NK-92 (cell line): Measurements from ENCODE around the gene PPFIBP2.

Experiments used
- DNase-seq: peaks from one replicate; lab custom pipeline; 2025; ENCODE audit not compliant: unreplicated experiment; lab: John Stamatoyannopoulos, UW

The PPFIBP2 gene

DNA sequence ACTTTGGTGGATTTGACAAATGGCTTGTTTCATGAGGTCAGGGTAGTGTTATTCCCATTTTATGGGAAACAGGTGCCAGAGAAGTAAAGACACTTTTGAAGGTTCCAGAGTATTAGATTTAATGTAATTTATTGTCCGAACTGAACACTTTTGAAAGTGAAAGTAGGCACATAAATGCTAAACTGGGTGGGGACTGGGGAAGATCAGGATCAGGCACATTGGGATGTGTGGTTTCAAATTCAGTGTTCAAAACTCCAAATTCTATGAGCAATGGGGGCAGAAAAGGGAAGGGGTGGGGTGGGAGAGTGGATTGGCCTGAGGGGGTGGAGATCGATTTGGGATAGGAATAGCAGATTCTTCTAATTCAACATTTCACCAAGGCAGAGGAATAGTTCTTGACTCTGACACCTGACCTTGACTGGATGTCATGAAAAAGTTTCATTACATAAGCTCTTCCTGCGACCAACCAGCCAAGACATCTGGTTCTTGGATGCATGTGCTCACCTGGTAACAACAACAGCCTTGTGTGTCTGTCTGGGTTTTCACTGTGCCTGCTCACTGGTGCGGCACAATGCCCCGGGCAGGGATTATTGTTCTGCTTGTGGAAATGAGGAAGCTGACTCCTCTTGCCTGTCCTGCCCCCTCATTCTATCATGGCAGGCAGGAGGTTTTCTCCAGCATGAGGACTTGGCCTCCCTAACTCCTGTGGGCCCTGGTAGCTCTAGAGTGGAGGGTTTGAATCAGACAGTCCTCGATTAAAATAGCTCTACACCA lies 10.8 kb downstream of the PPFIBP2 start:
- no peak for DNase-seq

DNA sequence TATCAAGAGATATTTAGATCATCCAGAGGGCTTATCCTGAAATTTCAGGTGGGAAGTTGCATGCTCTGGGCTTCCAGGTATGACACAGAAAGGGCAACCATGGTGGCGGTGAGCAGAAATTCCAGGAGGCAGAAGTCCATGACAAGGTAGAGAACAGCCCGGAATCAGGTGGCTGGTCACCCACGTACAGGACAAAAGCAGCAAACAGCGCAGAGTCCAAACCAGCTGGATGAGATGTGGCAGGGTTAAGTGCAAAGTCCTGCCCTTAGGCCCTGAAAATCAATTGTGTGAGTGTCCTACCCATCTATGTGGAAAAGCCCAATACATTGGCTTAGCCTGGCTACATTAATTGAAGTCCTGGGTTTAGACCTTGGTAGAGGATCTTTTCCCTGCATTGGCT lies 11.6 kb downstream of the PPFIBP2 start:
- no peak for DNase-seq

DNA sequence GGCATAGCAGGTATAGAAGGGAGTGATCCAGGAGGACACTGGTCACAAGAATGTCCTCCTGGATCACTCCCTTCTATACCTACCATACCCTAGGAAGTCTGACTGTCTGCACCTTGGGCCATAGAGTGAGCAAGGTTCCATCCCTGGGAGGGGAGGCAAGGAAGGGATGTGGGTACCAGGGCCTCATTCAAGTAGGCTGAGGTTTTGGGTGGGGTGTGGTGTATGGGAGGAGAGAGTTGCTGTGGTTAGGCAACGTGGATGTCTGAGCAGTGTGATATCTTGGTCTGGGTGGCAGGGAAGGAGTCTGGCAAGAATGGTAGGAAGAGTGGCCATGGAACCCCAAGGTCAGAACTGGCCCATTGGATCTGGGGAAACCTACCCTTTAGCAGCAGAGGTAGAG lies 13.2 kb downstream of the PPFIBP2 start:
- no peak for DNase-seq

DNA sequence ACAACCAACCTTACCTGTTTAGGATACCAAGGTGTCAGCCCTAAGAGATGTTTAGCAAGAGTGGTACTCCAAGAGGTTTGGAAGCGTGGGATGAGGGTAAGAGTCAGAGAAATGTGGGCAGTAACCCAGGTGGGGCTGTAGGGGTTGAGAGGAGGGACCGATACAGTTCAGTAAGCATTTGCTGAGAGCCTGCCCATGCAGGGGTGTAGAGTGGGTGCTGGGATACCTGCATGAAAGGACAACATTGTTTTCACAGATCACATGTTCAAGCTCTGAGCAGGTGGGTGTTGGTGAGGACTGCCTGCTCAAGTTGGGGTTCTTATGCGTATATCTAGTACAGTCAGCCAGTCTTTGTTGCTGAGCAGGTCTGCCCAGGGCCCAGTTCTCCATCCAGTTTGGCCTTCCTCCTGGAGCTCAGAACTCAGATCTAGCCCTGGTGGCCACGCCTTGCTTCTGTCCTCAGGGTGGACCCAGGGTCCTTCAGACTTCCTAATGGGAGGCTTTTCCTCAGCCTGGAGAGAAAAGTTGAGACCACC lies 14.8 kb downstream of the PPFIBP2 start:
- no peak for DNase-seq

DNA sequence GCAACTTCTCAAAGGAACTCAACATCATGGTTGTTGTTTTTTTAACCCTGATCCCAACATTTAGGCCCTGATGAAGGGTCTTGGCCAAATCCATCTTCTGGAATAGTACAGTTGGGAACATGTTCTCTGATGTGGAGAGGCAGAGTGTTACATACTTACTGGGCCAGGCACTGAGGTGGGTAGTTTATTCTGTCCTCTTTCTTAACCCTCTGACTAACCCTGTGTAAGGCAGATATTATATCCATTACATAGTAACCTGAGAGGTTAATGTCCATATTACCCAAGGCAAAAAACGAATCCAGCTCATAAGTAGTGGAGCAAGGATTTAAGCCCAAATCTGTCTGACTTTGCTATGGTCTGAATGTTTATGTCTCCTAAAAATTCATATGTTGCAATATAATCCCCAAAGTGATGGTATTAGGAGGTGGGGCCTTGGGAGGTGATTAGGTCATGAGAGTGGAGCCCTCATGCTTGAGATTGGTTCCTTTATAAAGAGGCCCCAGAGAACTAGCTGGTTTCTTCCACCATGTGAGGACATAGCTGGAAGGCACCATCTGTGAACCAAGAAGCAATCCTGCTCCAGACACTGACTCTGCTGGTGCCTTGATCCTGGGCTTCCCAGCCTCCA lies 16.3 kb downstream of the PPFIBP2 start:
- DNase-seq, result no peak

DNA sequence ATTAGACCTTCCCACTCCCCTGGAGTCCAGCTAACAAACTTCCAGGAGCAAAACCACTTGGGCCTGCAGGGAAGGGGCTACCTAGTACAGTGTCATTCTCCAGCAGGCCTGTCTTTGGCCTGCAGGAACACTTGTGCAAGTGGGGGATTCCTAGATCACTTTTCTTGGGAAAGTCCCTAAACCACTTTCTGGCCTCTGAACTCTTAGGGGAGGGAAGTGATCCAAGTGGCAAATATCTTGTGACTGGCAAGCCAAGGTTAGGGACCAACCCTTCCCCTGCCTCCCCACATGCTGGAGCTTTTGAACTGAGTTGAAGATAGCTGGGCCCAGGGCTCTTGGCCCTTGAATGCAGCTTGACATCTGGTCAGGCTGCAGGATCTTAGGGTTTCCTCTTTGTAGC lies 17.2 kb downstream of the PPFIBP2 start:
- DNase-seq, result no peak

DNA sequence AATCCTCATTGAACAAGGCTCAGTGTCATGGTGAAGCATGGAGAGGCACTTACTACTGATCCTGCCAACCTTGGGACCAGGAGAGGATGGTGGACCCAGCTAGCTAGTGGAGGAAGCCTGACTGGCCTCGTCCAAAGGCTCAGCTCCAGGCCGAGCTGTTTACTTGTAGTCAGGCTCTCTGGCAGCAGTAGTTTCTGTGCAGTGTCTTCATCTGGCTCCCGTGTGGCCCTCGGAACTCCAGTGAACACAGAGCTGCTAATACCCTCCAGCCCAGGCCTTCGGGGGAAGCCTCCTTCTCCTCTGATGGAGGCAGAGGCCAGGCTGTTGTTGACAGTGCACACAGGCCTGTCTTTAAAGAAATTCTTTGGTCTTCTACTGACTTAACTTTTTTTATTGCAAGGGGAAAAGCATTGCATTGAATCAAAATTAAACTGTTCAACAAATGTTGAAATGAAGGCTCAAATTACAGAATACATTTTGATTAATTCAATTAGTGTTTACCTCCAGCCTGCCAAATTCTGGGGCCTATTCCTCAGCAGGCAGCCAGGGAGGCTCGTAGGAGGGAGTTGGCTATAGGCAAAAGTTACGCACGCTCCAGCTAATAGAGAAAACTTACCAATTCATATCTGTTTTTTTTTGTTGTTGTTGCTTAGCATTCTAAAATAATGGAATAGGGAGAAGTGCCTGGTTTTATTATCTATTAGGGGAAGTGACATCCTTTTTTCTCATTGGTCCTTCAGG lies 18.8 kb downstream of the PPFIBP2 start:
- no peak for DNase-seq

DNA sequence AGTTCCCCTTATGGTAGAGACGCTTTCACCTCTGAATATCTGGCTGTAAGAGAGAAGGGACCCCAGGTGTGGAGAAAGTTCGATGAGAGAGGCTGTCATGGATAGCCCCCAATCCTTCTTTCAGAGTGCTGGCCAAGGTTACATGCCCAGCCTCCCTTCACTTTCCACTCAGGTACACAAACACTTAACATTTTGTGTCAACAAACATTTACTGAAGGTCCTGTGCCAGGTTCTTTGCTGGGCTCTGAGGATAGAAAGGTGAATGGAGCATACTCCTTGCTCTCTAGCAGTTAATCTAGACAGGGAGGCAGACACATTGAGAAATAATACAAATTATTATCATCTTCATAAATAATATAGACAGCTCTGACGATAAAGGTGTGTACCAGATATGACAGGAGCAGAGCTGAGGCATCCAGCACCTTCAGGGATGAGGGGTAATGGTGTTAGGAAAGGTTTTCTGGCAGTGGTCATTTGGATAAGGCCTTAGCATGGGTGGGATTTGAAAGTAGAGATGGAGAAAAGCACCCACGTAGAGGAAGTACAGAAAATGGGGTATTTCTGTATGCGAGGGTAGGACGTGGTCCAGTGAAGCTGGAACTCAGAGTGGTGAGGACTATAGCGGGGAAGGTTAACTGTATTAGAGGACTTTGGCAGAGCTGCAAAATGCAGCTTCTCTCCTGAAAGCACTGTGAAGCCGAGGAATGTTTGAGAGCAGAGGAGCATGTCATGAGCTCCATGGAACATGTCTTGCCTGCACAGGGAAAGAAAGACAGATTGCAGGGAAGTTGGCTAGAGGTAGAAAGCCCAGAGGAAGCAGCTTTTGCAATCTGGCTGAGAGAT lies 19.6 kb downstream of the PPFIBP2 start:
- no peak for DNase-seq

DNA sequence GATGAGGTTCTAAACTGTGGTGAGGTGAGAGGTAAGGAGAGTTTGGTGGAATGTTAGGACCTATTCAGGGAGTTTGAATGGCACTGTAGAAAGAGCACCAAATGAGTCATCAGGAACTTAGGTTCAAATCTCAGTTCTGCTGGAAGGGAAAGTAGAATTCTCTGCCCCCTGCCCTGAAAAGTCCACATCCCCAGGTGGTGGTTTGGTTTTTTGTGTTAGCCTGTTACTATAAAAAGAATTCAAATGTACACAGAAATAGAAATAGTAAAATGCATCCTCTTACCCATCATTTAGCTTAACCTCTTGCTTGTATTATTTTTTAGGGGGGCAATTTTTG lies 20.2 kb downstream of the PPFIBP2 start:
- DNase-seq, result no peak

DNA sequence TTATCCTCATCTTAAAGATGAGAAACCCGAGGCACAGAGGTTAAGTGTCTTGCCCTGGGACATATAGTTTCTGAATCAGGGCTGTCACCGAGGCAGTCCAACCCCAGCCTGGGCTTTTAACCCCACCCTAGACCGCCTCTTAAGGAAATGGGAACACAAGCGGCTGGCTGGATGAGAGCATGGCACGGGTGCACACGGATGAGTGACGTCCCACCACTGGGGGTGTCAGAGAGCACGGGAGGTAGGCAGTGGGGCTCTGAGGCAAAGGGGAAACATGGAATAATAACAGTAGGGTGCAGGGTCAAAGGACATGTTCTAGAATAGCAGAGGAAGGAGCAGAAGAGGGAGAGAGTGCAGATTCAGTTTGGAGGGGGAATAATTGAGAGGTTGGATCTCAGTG lies 22.3 kb downstream of the PPFIBP2 start:
- DNase-seq, result no peak

DNA sequence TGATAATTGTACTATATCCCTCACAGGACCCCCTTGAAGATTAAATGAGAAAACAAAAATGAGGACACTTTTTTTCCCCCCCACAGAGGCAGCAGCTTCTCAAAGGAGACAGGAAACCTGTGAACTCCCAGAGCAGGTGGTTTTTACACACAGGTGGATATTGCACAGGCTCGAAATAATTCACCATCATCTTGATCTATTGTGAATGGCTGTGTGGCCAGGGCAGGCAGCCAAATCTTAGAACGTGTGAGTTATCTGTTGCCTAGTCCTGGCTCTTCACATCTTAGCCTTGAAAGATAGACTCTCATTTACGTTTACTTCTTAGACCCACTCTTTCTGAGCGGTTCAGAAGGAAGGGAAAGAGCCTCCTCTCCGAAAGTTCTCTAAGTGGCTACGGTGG lies 23.5 kb downstream of the PPFIBP2 start:
- no peak for DNase-seq

DNA sequence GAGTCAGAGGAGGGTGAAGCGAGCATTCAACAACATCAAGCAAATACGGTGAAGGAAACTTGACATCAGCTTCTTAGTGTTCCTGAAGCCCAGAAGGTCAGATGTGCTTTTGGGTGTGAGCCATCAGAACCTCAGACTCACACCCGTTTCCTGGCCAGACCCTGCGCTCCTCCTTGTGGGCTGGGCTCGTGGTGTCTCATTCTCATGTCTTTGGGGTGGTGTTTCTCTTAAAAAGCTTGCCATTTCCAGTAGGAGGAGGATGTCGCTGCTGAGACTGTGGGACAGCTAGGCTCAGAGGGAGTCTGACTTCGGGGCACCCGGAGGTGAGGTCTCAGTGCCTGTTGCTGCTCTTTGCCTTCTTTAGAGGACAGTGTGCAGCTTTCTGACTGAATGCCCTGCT lies 24.2 kb downstream of the PPFIBP2 start:
- no peak for DNase-seq

DNA sequence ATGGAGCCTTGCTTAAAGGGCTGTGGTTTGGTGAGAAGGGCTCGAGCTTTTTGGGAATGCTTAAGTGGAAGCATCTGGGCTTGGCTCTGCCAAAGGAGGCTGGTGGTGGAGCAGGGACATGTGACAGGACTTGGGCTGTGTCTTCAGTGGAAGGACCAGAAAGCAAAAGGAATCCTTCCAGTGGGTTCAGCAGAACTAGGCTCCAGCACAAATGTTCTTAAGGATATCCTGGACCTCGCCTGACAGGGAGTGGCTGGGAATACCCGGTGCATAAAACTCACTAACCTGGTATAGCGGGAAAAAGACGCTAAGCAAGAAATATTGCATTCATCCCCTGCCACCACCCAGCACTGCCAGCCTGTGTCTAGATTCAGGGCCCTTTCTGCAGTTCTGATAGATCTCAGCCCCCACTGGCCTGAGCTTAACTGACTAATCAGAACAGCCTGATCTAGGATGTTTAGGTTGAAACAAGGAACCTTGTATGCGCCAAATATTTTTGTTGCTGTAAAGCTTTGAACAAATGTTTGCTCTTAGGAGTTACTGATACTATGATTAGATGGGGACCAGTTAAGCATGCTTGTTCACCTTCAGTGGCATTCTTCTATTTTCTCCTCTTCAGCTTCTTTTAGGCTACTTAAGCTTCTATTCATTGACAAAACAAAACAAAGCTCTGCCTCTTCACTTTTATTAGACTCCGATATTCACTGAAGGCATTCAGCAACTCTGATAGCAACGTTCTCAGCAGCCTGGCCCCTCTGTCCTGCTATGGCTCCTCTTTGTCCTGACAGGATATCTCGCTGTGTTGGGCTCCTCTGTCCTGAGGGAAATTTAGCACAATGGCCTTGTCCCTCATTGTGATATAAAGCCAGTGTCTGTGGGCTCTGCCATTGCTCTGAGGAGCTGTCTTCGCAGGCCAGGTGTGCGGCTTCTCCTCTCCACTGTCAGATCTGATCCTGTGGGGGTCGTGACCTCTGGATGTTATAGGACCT lies 25.0 kb downstream of the PPFIBP2 start:
- DNase-seq, result no peak

DNA sequence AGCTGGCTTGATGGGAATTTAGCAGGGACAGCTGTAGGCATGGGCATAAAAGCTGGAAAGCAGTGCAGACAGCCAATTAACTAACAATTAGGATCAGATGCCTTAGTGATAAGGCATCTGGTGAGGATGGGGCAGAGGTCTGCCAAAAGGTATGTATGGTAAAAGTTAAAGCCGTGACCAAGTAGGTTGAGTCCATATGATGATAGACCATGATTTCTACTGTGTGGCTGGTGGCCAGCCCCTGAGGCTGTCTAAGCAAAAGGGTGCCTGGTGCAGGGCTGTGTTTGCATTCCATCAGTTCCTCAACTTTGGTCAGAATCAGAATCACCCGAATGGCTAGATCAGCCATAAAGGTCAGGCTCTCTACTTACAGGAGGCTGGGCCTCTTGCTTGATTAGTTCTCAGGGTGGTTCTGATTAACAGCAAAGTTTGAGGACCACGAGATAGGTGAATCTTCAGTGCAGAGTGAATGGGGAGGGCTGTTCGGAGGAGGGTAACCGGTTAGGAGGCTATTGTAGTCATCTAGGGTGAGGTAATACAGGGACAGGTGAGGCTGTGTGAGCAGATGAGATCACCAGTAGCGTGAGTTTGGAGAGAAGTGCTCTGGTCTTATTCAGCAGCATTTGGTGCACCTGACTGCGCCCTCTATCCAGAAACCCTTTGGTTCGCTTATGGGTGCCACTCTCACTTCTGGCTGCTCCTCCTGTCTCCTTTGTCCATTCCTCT lies 27.2 kb downstream of the PPFIBP2 start:
- no peak for DNase-seq

DNA sequence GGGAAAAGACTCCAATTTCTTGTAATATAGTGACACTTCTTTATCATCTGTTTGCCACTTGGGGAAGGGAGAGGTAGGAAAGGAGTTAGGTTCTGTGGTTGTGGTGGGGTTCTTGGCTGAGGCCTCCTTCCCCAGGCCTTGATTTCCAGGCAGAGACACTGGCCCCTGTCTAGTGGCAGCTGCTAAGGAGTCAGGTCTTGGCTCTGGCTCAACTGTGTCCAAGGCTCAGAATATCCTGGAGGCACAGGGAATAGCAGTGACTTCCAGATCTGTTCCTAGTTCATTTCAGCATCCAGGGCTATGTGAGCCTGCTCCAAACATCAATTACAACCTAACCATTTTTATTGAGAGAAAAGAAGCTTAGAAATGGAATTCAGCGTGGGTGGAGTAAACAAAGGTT lies 29.5 kb downstream of the PPFIBP2 start:
- DNase-seq, result no peak

DNA sequence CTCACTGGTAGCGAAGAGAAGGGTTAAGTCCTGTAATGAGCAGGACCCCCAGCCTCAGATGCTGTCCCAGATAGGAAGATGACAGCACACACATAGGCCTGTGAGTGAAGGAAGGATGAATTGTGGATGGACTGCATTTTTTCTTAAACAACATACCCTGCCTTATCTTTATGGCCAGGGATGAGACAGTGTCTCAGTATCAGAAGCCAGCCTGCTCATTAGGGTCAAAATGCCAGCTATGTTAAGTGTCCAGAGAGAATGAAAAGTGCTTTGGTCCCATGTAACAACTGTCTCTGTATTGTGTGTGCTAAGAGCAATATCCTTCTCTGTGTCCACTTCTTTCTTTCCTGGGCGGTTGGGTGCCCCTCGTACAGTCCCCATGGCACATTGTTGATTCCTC lies 30.2 kb downstream of the PPFIBP2 start:
- DNase-seq, result no peak

DNA sequence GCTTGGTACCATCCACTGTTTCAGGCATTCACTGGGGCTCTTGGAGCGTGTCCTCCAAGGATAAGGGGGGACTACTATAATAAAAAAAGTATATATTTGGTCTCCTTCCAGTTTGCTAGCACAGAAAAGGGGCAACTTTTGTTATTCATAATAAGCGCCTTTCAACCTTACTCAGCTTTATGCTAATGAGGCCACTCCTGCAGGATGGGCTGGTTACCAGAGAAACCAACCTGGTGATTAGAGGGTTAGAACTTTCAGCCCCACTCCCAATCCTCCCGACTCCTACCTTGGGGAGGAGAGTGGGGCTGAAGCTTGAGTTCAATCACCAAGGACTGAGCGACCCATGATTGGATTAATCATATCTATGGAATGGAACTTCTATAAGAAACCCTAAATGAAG lies 31.8 kb downstream of the PPFIBP2 start:
- no peak for DNase-seq

DNA sequence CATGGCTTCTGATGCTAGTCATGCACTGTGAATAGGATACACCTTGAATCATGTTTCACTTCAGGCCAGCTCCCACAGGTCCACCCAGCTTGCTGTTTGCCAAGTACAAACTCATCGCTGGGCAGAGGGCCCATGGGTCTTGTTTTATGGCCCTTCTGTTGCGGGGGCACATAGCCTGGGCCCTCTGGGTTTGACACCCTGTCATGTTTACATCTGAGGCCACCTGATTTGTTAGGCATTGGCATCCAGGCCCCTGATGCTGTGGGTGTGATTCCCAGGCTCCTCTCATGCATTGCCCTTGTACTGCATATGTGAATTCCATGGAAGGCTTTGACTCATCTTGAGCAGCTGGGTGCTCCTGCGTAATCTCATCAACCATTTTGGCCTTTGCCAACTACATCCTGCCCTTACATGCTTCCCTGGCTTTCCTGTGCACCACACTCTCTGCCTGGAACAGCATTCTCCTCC lies 32.6 kb downstream of the PPFIBP2 start:
- DNase-seq, result no peak

DNA sequence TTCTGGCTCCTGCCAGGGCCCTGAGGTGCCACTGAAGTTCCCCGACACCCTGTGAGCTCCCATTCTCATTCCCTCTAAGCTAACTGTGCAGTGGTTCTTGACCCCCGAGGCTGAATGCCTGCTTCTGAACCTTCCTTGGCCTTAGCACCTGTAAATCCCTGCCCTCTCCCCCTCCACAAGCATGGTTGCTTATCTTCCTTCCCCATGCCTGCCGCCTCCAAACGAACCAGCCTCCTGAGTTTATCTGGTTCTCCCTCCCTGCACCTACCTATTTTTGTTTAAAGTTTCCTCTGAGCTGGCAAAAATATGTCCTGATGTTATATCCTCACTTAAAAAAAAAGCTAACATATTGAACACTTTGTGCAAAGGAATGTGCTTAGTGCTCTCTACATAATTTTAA lies 33.9 kb downstream of the PPFIBP2 start:
- DNase-seq, result no peak
